Measurements from ENCODE around the gene HTT. TPM values are rescaled to one million over a fixed set of nuclear protein-coding genes. Genes with fewer than 3 reads are reported as not detected.

HTT gene
- total and polyA plus RNA-seq, 2 of the 13 experiments (the other 11 are each of a cell fraction or from before 2014, with no cell fraction given), result 17.5 to 19.5 TPM

- TF ChIP-seq, protein P1, sequence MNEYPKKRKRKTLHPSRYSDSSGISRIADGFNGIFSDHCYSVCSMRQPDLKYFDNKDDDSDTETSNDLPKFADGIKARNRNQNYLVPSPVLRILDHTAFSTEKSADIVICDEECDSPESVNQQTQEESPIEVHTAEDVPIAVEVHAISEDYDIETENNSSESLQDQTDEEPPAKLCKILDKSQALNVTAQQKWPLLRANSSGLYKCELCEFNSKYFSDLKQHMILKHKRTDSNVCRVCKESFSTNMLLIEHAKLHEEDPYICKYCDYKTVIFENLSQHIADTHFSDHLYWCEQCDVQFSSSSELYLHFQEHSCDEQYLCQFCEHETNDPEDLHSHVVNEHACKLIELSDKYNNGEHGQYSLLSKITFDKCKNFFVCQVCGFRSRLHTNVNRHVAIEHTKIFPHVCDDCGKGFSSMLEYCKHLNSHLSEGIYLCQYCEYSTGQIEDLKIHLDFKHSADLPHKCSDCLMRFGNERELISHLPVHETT (CRISPR knock-in tag; conservative IDR thresholded peaks at IDR 0.05), result no peak
- TF ChIP-seq ZBTB3 (CRISPR knock-in tag; IDR thresholded peaks at IDR 0.05; ENCODE audit: borderline replicate concordance, low read depth) (no peak), ZFP62 (CRISPR knock-in tag; IDR thresholded peaks at IDR 0.05) (no peak), KDM4B (CRISPR knock-in tag; IDR thresholded peaks at IDR 0.05) (no peak), ZNF619 (CRISPR knock-in tag; IDR thresholded peaks at IDR 0.05) (no peak), ZNF333 (CRISPR knock-in tag; IDR thresholded peaks at IDR 0.05; ENCODE audit: borderline replicate concordance) (no peak)
Measured at GRCh38 chr4:3233391-3234071, 159.1 kb downstream of the HTT start (continued).

GRCh38 chr4:3234171-3235029 lies 159.9 kb downstream of the HTT start:
- no peak for FAIRE-seq
- H3K4me3 ChIP-seq (replicated peaks in 1 of 3; ENCODE audit: insufficient read depth in 1 of 3, low read depth in 2 of 3, low read length in 3 of 3), result no peak overlapping the region
- in situ Hi-C loops (cut with HindIII; ENCODE audit: extremely low pct_ligation_motif_present, low pct_unique_long_range_greater_than_20kb) (no loop called here), intact Hi-C loops (cut with micrococcal nuclease; ENCODE audit: unreplicated experiment) (no loop called here)
- H3K4me1 ChIP-seq (ENCODE audit: insufficient read depth, low read length), result peaks cover 17% of the 10 kb centered on the region
- no peaks in the 10 kb centered on the region for H4K20me1 ChIP-seq (ENCODE audit: insufficient read depth, low read length)
- ChIA-PET POLR2A (no interaction called here), CTCF (ENCODE audit: low intra/inter-chr PET ratio, low total read pairs) (no interaction called here)
- H3K27ac ChIP-seq (ENCODE audit: extremely low read length, insufficient read depth, low read length), result no peak overlapping the region
- no peaks in the 10 kb centered on the region for H3K27me3 ChIP-seq (ENCODE audit: control insufficient read depth in 1 of 2, insufficient read depth in 2 of 2, low read length in 2 of 2)
- H3K4me2 ChIP-seq (ENCODE audit: low read depth, low read length), result no peak overlapping the region
- H3K79me2 ChIP-seq (ENCODE audit: insufficient read depth, low read length), result no peaks in the 10 kb centered on the region
- H3K9me3 ChIP-seq (ENCODE audit: low read length), result no peaks in the 10 kb centered on the region
- peaks cover 34 to 66% of the 10 kb centered on the region in 2 experiments for H3K36me3 ChIP-seq (replicated peaks in 1 of 2; ENCODE audit: control insufficient read depth in 1 of 2, insufficient read depth in 2 of 2, low read length in 2 of 2)
- H3K9ac ChIP-seq (ENCODE audit: insufficient read depth, low read depth, low read length), result no peak overlapping the region
- BruUV-seq (replicated peaks), result no TSS peak
- no peak for ATAC-seq
- TF ChIP-seq DRAP1 (CRISPR knock-in tag; IDR thresholded peaks at IDR 0.05) (no peak), AGO2 (optimal IDR thresholded peaks at IDR 0.05; ENCODE audit: low read depth, low read length) (peak; percentile 47), GABPA (IDR thresholded peaks at IDR 0.05; ENCODE audit: low read depth, low read length) (0 out of 2 replicates have a peak, but pooled peaks have one; percentile 10), GABPA (CRISPR knock-in tag; IDR thresholded peaks at IDR 0.05; ENCODE audit: low read depth) (no peak)
- no peak overlapping the region for H2AFZ ChIP-seq (ENCODE audit: low read length)
- no peak for DNase-seq (ENCODE audit: low spot score)
- 97% methylated on average over 23 of the region's 23 CpGs for WGBS (ENCODE audit: low lambda C conversion rate)

All from HepG2 (cell line).